ENCODE measurements around the gene KCNF1. TPM values are rescaled to one million over a fixed set of nuclear protein-coding genes. Genes with fewer than 3 reads are reported as not detected.

Gene KCNF1
- total RNA-seq, 2 experiments from 2014 or later = not detected

- Histone ChIP-seq H3K9me2 (ENCODE audit: insufficient read depth, low read length) (no peaks in the 10 kb centered on the region), H3K4me3 (ENCODE audit: low read depth, low read length, poor library complexity, severe bottlenecking) (no peak overlapping the region), H3K79me2 (ENCODE audit: insufficient read depth, low read depth, low read length) (no peaks in the 10 kb centered on the region), H4K20me1 (ENCODE audit: insufficient read depth, low read length) (no peaks in the 10 kb centered on the region), H3K27ac (ENCODE audit: low read depth, low read length, poor library complexity, severe bottlenecking) (no peak overlapping the region), H3K4me2 (ENCODE audit: low read length) (no peak overlapping the region), H3K9me3 (ENCODE audit: low read length) (no peaks in the 10 kb centered on the region), H3K4me1 (ENCODE audit: insufficient read depth, low read length, poor library complexity, severe bottlenecking) (no peaks in the 10 kb centered on the region), H3K36me3 (ENCODE audit: insufficient read depth, low read length) (no peaks in the 10 kb centered on the region), H2AFZ (ENCODE audit: low read length) (no peak overlapping the region)
- no TSS peak for BruUV-seq (replicated peaks)
- CTCF ChIA-PET (ENCODE audit: unreplicated experiment) = no interaction called here
- no peak for DNase-seq (ENCODE audit: low spot score)
- intact Hi-C loops (cut with micrococcal nuclease; ENCODE audit: unreplicated experiment) = no loop called here
- TF ChIP-seq EZH2phosphoT487 (IDR thresholded peaks at IDR 0.05; ENCODE audit: borderline replicate concordance, low read depth, low read length) (no peak), CTCF (conservative IDR thresholded peaks at IDR 0.05; ENCODE audit: low read length) (no peak)
- POLR2A ChIA-PET = no interaction called here
Measured at GRCh38 chr2:10880586-10881321, 31.0 kb upstream of the KCNF1 start.

- Histone ChIP-seq H3K4me2 (ENCODE audit: low read length) (no peak overlapping the region), H3K9me2 (ENCODE audit: insufficient read depth, low read length) (no peaks in the 10 kb centered on the region), H3K79me2 (ENCODE audit: insufficient read depth, low read depth, low read length) (no peaks in the 10 kb centered on the region), H3K4me3 (ENCODE audit: low read depth, low read length, poor library complexity, severe bottlenecking) (no peak overlapping the region), H4K20me1 (ENCODE audit: insufficient read depth, low read length) (no peaks in the 10 kb centered on the region), H2AFZ (ENCODE audit: low read length) (no peak overlapping the region), H3K9me3 (ENCODE audit: low read length) (no peaks in the 10 kb centered on the region), H3K4me1 (ENCODE audit: insufficient read depth, low read length, poor library complexity, severe bottlenecking) (no peaks in the 10 kb centered on the region), H3K36me3 (ENCODE audit: insufficient read depth, low read length) (no peaks in the 10 kb centered on the region), H3K27ac (ENCODE audit: low read depth, low read length, poor library complexity, severe bottlenecking) (no peak overlapping the region)
- BruUV-seq (replicated peaks) = no TSS peak
- CTCF ChIA-PET (ENCODE audit: unreplicated experiment) = interaction anchor here (0.6 kb wide), 1 partner anchor 1142 kb away, joined by 4 read pairs; no protein-coding TSS in a partner anchor
- POLR2A ChIA-PET = no interaction called here
- TF ChIP-seq EZH2phosphoT487 (IDR thresholded peaks at IDR 0.05; ENCODE audit: borderline replicate concordance, low read depth, low read length) (no peak), CTCF (conservative IDR thresholded peaks at IDR 0.05; ENCODE audit: low read length) (no peak)
- DNase-seq (ENCODE audit: low spot score) = no peak
- intact Hi-C loops (cut with micrococcal nuclease; ENCODE audit: unreplicated experiment) = no loop called here
Measured at GRCh38 chr2:10882568-10882967, 29.2 kb upstream of the KCNF1 start.

- H3K4me1 ChIP-seq (ENCODE audit: insufficient read depth, low read length, poor library complexity, severe bottlenecking) = no peaks in the 10 kb centered on the region
- no TSS peak for BruUV-seq (replicated peaks)
- no peak overlapping the region for H3K4me2 ChIP-seq (ENCODE audit: low read length)
- no peak overlapping the region for H3K27ac ChIP-seq (ENCODE audit: low read depth, low read length, poor library complexity, severe bottlenecking)
- TF ChIP-seq CTCF (conservative IDR thresholded peaks at IDR 0.05; ENCODE audit: low read length) (no peak), EZH2phosphoT487 (IDR thresholded peaks at IDR 0.05; ENCODE audit: borderline replicate concordance, low read depth, low read length) (no peak)
- no peak for DNase-seq (ENCODE audit: low spot score)
- CTCF ChIA-PET (ENCODE audit: unreplicated experiment) = no interaction called here
- POLR2A ChIA-PET = no interaction called here
- H3K9me2 ChIP-seq (ENCODE audit: insufficient read depth, low read length) = no peaks in the 10 kb centered on the region
- H4K20me1 ChIP-seq (ENCODE audit: insufficient read depth, low read length) = no peaks in the 10 kb centered on the region
- no peak overlapping the region for H2AFZ ChIP-seq (ENCODE audit: low read length)
- H3K9me3 ChIP-seq (ENCODE audit: low read length) = no peaks in the 10 kb centered on the region
- H3K79me2 ChIP-seq (ENCODE audit: insufficient read depth, low read depth, low read length) = no peaks in the 10 kb centered on the region
- intact Hi-C loops (cut with micrococcal nuclease; ENCODE audit: unreplicated experiment) = no loop called here
- H3K4me3 ChIP-seq (ENCODE audit: low read depth, low read length, poor library complexity, severe bottlenecking) = no peak overlapping the region
- H3K36me3 ChIP-seq (ENCODE audit: insufficient read depth, low read length) = no peaks in the 10 kb centered on the region
Measured at GRCh38 chr2:10883066-10883465, 28.7 kb upstream of the KCNF1 start.

All from OCI-LY7 (cell line).